Endothelial cell of umbilical vein (primary cell): Measurements from ENCODE around the gene CLEC7A. TPM values are rescaled to one million over a fixed set of nuclear protein-coding genes. Genes with fewer than 3 reads are reported as not detected.

Experiments
- BruUV-seq: library from RNA; stranded (reverse); fragments of 400-500 nt; replicated peaks from 2 replicates; lab custom pipeline; 2021; lab: Mats Ljungman, UMichigan
- CTCF ChIA-PET: fragments of 300-600, 350-600 bp; sonication (Branson Sonifier 250); formaldehyde crosslinking; loops from one replicate; lab custom pipeline; 2021; ENCODE audit warnings: antibody characterized with exemption, inconsistent platforms; lab: Charles Lee
- POLR2A ChIA-PET: fragments of 300-600, 350-600 bp; sonication (Branson Sonifier 250); formaldehyde crosslinking; loops from one replicate; lab custom pipeline; 2021; ENCODE audit warnings: antibody characterized with exemption, inconsistent platforms; lab: Charles Lee
- DNase-seq: peaks from one replicate; pipeline ENCODE4 v3.0.0-alpha.2; 2011; ENCODE audit warnings: low read depth, low spot score
- FAIRE-seq: peaks from 2 replicates; lab custom pipeline; 2011; peaks lifted over from hg19 to GRCh38; lab: Jason Lieb, UNC
- H2AFZ ChIP-seq: 2 replicates; pipeline ENCODE4 v1.6.0; 2012; ENCODE audit warnings: low read depth, low read length, control low read depth, inconsistent platforms
- H3K27ac ChIP-seq: 2 replicates; pipeline ENCODE4 v1.5.1; 2011; ENCODE audit warnings: low read depth, mild to moderate bottlenecking, control low read depth, low read length, moderate library complexity; ENCODE audit not compliant: insufficient read depth
- H3K27me3 ChIP-seq, 2 experiments: 2 replicates each; pipeline versions ENCODE4 v1.6.0 to v1.6.1; 2011; ENCODE audit warnings: low read length in 2 of 2, mixed read lengths in 1 of 2; ENCODE audit not compliant: control insufficient read depth in 2 of 2, insufficient read depth in 2 of 2
- H3K36me3 ChIP-seq, 2 experiments: 2 replicates in 1 of 2; 3 replicates in 1 of 2; pipeline ENCODE4 v1.5.1; 2011; ENCODE audit warnings: low read length in 2 of 2, mild to moderate bottlenecking in 1 of 2, moderate library complexity in 1 of 2; ENCODE audit not compliant: control insufficient read depth in 2 of 2, insufficient read depth in 2 of 2; ENCODE audit errors: extremely low read depth in 1 of 2
- H3K4me1 ChIP-seq: 3 replicates; pipeline ENCODE4 v1.5.1; 2011; ENCODE audit warnings: mild to moderate bottlenecking, low read length; ENCODE audit not compliant: control insufficient read depth, insufficient read depth; ENCODE audit errors: extremely low read depth
- H3K4me2 ChIP-seq: 2 replicates; pipeline ENCODE4 v1.6.1; 2011; ENCODE audit warnings: low read length, control low read depth, mixed read lengths; ENCODE audit not compliant: insufficient read depth
- H3K4me3 ChIP-seq, 3 experiments: fragments of 200-600 bp in 1 of 3; sonication (generic), shearing (Covaris generic) in 1 of 3; replicated peaks in 1 of 3; 2 replicates each; pipeline ENCODE4 v1.5.1; 2011 to 2016; ENCODE audit warnings: control low read depth in 3 of 3, low read length in 3 of 3, mild to moderate bottlenecking in 2 of 3, inconsistent platforms in 1 of 3, low read depth in 1 of 3, moderate library complexity in 1 of 3; ENCODE audit not compliant: insufficient read depth in 1 of 3
- H3K79me2 ChIP-seq: 2 replicates; pipeline ENCODE4 v1.6.0; 2012; ENCODE audit warnings: low read length, inconsistent platforms; ENCODE audit not compliant: control insufficient read depth, insufficient read depth
- H3K9ac ChIP-seq: replicated peaks from 2 replicates; pipeline ENCODE3; 2011; ENCODE audit warnings: low read length, control low read depth; ENCODE audit not compliant: insufficient read depth; ENCODE audit errors: extremely low read depth
- H3K9me1 ChIP-seq: replicated peaks from 3 replicates; pipeline ENCODE4 v1.6.0; 2011; ENCODE audit warnings: mild to moderate bottlenecking, low read length; ENCODE audit not compliant: control insufficient read depth, insufficient read depth; ENCODE audit errors: extremely low read depth
- H3K9me3 ChIP-seq: replicated peaks from 2 replicates; pipeline ENCODE4 v1.5.1; 2012; ENCODE audit warnings: low read length, inconsistent platforms; ENCODE audit not compliant: control insufficient read depth, insufficient read depth
- H4K20me1 ChIP-seq: replicated peaks from 2 replicates; pipeline ENCODE3; 2011; ENCODE audit warnings: mild to moderate bottlenecking, low read length; ENCODE audit not compliant: control insufficient read depth, insufficient read depth; ENCODE audit errors: extremely low read depth
- EZH2 ChIP-seq: IDR thresholded peaks from 2 replicates; pipeline ENCODE4 v1.6.1; 2012; ENCODE audit warnings: borderline replicate concordance, low read depth, mild to moderate bottlenecking, moderate library complexity, low read length, inconsistent platforms; ENCODE audit not compliant: severe bottlenecking
- FOS ChIP-seq: IDR thresholded peaks from 2 replicates; pipeline ENCODE4 v1.6.1; 2011; ENCODE audit warnings: mild to moderate bottlenecking, low read length, moderate library complexity, borderline replicate concordance; ENCODE audit not compliant: insufficient read depth
- GATA2 ChIP-seq: IDR thresholded peaks from 2 replicates; pipeline ENCODE4 v1.7.0; 2011; ENCODE audit warnings: low read depth, mild to moderate bottlenecking, moderate library complexity, mixed read lengths, low read length; ENCODE audit not compliant: insufficient read length, insufficient read depth
- JUN ChIP-seq: IDR thresholded peaks from 2 replicates; pipeline ENCODE4 v1.6.1; 2011; ENCODE audit warnings: borderline replicate concordance, low read depth; ENCODE audit not compliant: insufficient read length, insufficient read depth
- MAX ChIP-seq: IDR thresholded peaks from 2 replicates; pipeline ENCODE4 v1.6.1; 2011; ENCODE audit not compliant: insufficient read depth, insufficient read length
- MYC ChIP-seq: IDR thresholded peaks from one replicate; pipeline ENCODE4 v1.6.1; 2011; ENCODE audit warnings: mild to moderate bottlenecking, low read depth, low read length
- POLR2A ChIP-seq: IDR thresholded peaks from 2 replicates; pipeline ENCODE4 v1.6.1; 2012; ENCODE audit warnings: low read depth, mild to moderate bottlenecking, control low read depth, low read length
- POLR2AphosphoS5 ChIP-seq: IDR thresholded peaks from 2 replicates; pipeline ENCODE4 v1.6.1; 2012; ENCODE audit warnings: low read depth, mild to moderate bottlenecking, control low read depth, low read length, moderate library complexity; ENCODE audit not compliant: insufficient read depth
- dilution Hi-C: fragments of 300-500 bp; cut with MboI; formaldehyde crosslinking; loops from one replicate; pipeline ENCODE4 v1.15.0; 2019; ENCODE audit warnings: low sequenced_read_pairs; ENCODE audit not compliant: extremely low pct_ligation_motif_present
- intact Hi-C: fragments of 100-400 bp; cut with micrococcal nuclease; formaldehyde crosslinking; loops from one replicate; pipeline ENCODE4 v1.10.0; 2022
- polyA plus RNA-seq, 4 experiments: library from polyadenylated mRNA; depleted of rRNA in 3 of 4; stranded (reverse) in 3 of 4; unstranded in 1 of 4; fragments of >200 nt; gene quantifications; 2 replicates each; pipeline versions ENCODE4 v1.2.1 to v1.2.3, GENCODE V29; 2011 to 2012; ENCODE audit warnings: missing spikeins in 1 of 4
- total RNA-seq: library from RNA; stranded (reverse); gene quantifications from 2 replicates; pipeline ENCODE4 v1.2.3, GENCODE V29; 2021
- TF ChIP-seq, protein P1 (sequence below), 2 donors: IDR thresholded peaks; 1 replicate in 1 of 2; 2 replicates in 1 of 2; pipeline ENCODE4 v1.5.1; 2011; ENCODE audit warnings: low read length in 2 of 2, mild to moderate bottlenecking in 2 of 2, moderate library complexity in 2 of 2, control low read depth in 1 of 2, inconsistent platforms in 1 of 2, low read depth in 1 of 2; ENCODE audit not compliant: insufficient read depth in 1 of 2; ENCODE audit errors: extremely low read depth in 1 of 2

CLEC7A gene
- total and polyA plus RNA-seq, 2 donors (not counting 3 experiments of a cell fraction or from before 2014, with no cell fraction given) = not detected

GRCh38 chr12:10115890-10116289 lies 14.1 kb downstream of the CLEC7A start:
- ChIA-PET CTCF (interaction anchor here (1.7 kb wide), 1 partner anchor 10 kb away, joined by 4 read pairs; no protein-coding TSS in a partner anchor), POLR2A (no interaction called here)
- BruUV-seq = no TSS peak
- DNase-seq (no peak), FAIRE-seq (no peak)
- Histone ChIP-seq H3K27me3 (no peaks in the 10 kb centered on the region), H3K27ac (no peak overlapping the region), H3K4me3 (no peak overlapping the region), H3K9ac (no peak overlapping the region), H3K9me3 (no peaks in the 10 kb centered on the region), H3K4me2 (no peak overlapping the region), H3K79me2 (no peaks in the 10 kb centered on the region), H4K20me1 (no peaks in the 10 kb centered on the region), H3K9me1 (no peaks in the 10 kb centered on the region), H3K36me3 (no peaks in the 10 kb centered on the region), H3K4me1 (no peaks in the 10 kb centered on the region), H2AFZ (no peak overlapping the region)
- dilution Hi-C loops (no loop called here), intact Hi-C loops (no loop called here)
- TF ChIP-seq POLR2AphosphoS5 (no peak), JUN (no peak), MAX (no peak), EZH2 (no peak), POLR2A (no peak), MYC (no peak), FOS (no peak), GATA2 (no peak)
- TF ChIP-seq, protein P1, sequence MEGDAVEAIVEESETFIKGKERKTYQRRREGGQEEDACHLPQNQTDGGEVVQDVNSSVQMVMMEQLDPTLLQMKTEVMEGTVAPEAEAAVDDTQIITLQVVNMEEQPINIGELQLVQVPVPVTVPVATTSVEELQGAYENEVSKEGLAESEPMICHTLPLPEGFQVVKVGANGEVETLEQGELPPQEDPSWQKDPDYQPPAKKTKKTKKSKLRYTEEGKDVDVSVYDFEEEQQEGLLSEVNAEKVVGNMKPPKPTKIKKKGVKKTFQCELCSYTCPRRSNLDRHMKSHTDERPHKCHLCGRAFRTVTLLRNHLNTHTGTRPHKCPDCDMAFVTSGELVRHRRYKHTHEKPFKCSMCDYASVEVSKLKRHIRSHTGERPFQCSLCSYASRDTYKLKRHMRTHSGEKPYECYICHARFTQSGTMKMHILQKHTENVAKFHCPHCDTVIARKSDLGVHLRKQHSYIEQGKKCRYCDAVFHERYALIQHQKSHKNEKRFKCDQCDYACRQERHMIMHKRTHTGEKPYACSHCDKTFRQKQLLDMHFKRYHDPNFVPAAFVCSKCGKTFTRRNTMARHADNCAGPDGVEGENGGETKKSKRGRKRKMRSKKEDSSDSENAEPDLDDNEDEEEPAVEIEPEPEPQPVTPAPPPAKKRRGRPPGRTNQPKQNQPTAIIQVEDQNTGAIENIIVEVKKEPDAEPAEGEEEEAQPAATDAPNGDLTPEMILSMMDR (IDR thresholded peaks at IDR 0.05; ENCODE audit: extremely low read depth in 1 of 2, insufficient read depth in 1 of 2, low read depth in 1 of 2, low read length in 2 of 2) = no peak
